ENCODE data around the gene SKP2. TPM values are rescaled to one million over a fixed set of nuclear protein-coding genes. Genes with fewer than 3 reads are reported as not detected.
A peak's percentile ranks its signal among the peaks of the same experiment; 100 is the strongest.

The SKP2 gene
- total RNA-seq, 2 donors from 2014 or later, result 10.4 to 10.8 TPM

DNA sequence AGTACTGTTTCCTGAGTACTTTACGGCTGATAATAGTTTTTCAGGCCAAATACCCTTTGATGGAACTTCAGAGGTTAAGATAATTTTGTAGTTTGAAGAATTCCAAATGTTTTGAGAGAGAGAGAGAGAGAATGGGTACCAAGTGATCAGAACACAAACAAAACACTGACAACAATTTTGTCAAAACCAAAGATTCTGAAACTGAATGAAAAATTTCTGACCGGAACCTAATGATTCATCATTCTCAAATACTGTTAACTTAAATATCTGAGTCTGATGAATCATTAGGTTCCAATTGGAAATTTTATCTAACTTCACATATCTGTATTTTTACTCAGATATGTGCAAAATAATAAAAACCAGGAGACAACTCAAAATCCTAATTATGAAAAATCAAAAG lies 4.2 kb upstream of the SKP2 start:
- no peak overlapping the region for H3K4me3 Mint-ChIP-seq
- no peaks in the 10 kb centered on the region for H3K36me3 Mint-ChIP-seq (ENCODE audit: low read depth)
- no peaks in the 10 kb centered on the region for H3K9me3 ChIP-seq (ENCODE audit: control insufficient read depth, low read length, poor library complexity, severe bottlenecking)
- no peak overlapping the region for H3K27ac Mint-ChIP-seq
- no peak for ATAC-seq
- H3K4me1 Mint-ChIP-seq, result peaks cover 24% of the 10 kb centered on the region
- no peaks in the 10 kb centered on the region for H3K27me3 Mint-ChIP-seq
- no peak for DNase-seq

DNA sequence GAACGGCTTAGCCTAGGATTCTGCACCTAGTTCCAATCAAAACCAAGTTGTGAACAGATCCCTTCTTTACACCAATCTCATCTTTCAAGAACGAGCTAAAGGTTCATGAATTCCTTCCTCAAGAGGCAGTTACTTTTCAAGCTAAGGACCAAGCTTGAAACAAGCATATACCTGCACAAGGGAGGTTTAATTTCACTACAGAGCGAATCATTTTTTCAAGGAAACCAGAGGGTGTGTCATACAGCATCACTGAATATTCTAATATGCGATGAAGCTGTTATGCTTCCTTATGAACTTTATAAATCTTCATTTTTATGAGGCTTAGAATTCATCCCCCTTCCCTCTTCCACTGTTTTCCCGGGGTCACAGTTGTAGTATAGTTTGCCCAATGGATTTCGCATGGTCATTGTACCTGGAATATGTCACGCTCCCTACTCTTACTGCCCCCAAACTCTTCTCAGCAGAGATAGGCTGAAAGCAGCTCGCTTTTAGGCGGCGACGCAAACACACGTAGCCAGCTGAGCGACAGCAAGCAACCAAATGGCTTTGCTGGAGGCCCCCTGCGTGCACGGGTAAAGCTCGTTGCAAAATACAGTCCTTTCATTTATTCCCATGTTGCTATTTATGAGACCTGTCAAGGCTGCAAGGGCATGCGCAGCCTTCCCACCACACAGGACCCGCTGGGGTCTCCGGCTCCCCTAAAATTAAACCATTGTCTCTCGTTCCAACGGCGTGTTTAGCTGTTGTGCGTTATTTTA lies 1.1 kb upstream of the SKP2 start:
- H3K4me1 Mint-ChIP-seq, result peaks cover 35% of the 10 kb centered on the region
- ATAC-seq (peak; percentile 10), DNase-seq (peak; percentile 14 to 18 (median 17))
- H3K27ac Mint-ChIP-seq, result peak overlapping the region; percentile 90
- H3K36me3 Mint-ChIP-seq (ENCODE audit: low read depth), result peaks cover 7% of the 10 kb centered on the region
- H3K27me3 Mint-ChIP-seq, result no peaks in the 10 kb centered on the region
- H3K9me3 ChIP-seq (ENCODE audit: control insufficient read depth, low read length, poor library complexity, severe bottlenecking), result no peaks in the 10 kb centered on the region
- H3K4me3 Mint-ChIP-seq, result peak overlapping the region; percentile 96

DNA sequence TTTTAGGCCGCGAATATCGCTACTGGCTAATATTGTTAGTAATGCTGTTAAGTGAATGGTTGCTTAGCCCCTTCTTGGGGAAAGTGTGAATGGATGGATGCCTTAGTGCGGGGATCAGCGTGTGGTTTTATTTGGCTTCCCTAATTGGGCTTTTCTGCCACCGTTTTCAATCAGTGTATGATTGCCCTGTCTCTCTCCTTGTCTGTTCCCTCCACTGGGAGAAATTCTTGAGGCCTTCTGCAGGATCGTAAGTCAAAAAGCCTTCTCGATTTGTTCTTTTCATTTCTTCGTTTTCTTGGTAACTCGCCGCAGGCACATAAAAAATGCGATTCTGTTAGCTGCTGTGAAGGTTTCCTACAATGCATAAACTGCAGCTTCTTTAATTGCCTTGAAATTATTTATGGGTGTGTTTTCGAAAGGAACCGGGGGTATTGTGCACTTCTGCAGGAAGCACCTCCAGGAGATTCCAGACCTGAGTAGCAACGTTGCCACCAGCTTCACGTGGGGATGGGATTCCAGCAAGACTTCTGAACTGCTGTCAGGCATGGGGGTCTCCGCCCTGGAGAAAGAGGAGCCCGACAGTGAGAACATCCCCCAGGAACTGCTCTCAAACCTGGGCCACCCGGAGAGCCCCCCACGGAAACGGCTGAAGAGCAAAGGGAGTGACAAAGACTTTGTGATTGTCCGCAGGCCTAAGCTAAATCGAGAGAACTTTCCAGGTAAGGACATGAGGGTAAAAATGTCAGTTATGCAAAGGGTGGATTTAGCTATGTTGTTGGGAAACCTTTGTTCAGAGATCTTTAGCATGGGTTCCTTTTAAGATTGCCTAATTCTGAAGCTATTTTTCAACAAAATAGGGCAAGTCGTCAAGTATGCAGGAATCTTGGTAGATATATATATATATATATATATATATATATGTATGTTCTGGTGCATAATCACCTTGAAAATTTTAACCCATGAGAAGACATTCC lies 700 bp downstream of the SKP2 start:
- peaks cover 7% of the 10 kb centered on the region for H3K36me3 Mint-ChIP-seq (ENCODE audit: low read depth)
- DNase-seq (no peak), ATAC-seq (no peak)
- H3K9me3 ChIP-seq (ENCODE audit: control insufficient read depth, low read length, poor library complexity, severe bottlenecking), result no peaks in the 10 kb centered on the region
- H3K4me1 Mint-ChIP-seq, result peaks cover 32% of the 10 kb centered on the region
- H3K27me3 Mint-ChIP-seq, result no peaks in the 10 kb centered on the region
- peak overlapping the region; percentile 96 for H3K4me3 Mint-ChIP-seq
- H3K27ac Mint-ChIP-seq, result peak overlapping the region; percentile 90

DNA sequence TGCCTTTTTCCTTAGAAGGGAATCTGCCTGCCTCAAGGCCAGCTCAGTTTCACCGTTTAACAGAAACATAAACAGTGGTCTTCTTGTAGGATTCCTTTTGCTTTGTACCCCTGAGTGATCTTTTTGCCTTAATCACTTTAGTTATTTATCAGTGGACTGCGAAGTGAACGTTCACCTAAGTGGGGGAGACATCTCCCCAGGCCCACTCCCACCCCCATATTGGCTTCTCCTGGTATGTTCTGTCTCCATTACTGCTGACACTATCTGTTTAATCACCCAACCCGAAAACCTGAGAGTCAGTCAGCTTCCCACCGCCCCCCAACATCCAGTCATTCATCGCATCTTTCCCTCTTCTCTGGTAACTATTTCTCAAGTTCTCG lies 1.4 kb downstream of the SKP2 start:
- no peak overlapping the region for H3K27ac Mint-ChIP-seq
- DNase-seq (no peak), ATAC-seq (no peak)
- peaks cover 7% of the 10 kb centered on the region for H3K36me3 Mint-ChIP-seq (ENCODE audit: low read depth)
- H3K27me3 Mint-ChIP-seq, result no peaks in the 10 kb centered on the region
- no peaks in the 10 kb centered on the region for H3K9me3 ChIP-seq (ENCODE audit: control insufficient read depth, low read length, poor library complexity, severe bottlenecking)
- peak overlapping the region; percentile 77 for H3K4me3 Mint-ChIP-seq
- peaks cover 33% of the 10 kb centered on the region for H3K4me1 Mint-ChIP-seq

DNA sequence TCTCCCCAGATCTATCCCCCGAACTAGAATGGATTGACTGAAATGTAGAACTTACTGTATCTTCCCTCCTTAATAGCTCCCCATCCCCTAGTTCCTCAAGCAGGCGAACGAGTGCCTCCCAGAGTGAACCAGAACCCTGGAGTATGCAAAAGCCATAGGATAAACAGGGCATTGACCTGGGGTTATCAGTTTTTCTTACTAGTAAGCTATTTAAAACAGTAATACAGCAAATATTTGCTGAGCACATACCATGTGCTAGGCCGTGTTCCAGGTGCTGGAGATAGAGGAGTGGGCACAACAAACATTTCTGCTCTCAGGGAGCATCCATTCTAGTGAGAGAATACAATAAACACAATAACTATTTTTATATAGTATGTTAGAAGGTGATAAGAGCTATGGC lies 1.8 kb downstream of the SKP2 start:
- DNase-seq, result no peak
- H3K9me3 ChIP-seq (ENCODE audit: control insufficient read depth, low read length, poor library complexity, severe bottlenecking), result no peaks in the 10 kb centered on the region
- Mint-ChIP-seq H3K27me3 (no peaks in the 10 kb centered on the region), H3K27ac (peak overlapping the region; percentile 6), H3K36me3 (ENCODE audit: low read depth) (peaks cover 7% of the 10 kb centered on the region), H3K4me3 (peak overlapping the region; percentile 77), H3K4me1 (peaks cover 35% of the 10 kb centered on the region)
- ATAC-seq, result no peak

DNA sequence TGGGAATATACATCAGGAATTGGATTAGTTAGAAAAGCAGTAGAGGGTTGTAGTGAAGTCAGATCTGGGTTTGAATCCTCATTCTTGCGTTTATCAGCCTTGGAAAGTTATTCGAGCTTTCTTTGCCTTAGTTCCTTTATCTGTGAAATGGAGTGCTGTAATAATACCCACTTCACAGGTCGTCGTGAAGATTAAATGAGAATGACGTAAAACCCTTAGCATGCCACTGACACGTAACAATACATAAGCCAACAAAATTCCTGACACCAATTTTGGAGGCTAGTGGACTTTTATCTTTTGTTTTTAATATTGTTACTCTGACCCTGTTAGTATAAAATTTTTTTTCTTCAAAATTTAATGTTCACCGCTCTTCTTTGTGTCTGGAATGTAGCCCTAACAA lies 3.4 kb downstream of the SKP2 start:
- H3K36me3 Mint-ChIP-seq (ENCODE audit: low read depth), result peaks cover 7% of the 10 kb centered on the region
- H3K9me3 ChIP-seq (ENCODE audit: control insufficient read depth, low read length, poor library complexity, severe bottlenecking), result no peaks in the 10 kb centered on the region
- peaks cover 44% of the 10 kb centered on the region for H3K4me1 Mint-ChIP-seq
- no peak overlapping the region for H3K27ac Mint-ChIP-seq
- ATAC-seq (no peak), DNase-seq (no peak)
- H3K27me3 Mint-ChIP-seq, result no peaks in the 10 kb centered on the region
- H3K4me3 Mint-ChIP-seq, result no peak overlapping the region

DNA sequence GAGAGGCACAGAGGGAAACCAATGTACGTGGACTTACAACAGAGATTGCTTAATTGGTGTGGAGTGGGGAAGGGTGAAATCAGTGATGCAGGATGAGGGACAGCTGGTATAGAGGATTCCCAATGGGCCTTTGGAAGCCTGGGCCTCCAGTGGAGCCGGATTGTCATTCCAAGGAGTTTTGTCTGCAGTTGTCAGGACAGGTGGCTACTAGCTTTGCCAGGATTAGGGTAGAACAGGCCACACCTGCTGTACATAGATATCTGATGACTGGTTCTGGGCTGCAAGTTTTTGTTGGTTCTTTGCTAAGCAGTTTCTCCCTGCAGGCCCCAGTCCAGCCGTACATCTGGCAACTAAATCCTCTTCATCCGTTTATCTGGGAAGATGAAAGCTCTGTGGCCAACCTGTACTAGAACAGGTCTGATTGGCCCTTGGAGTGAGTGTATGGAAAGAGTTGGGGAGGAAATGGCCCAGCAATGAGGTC lies 4.2 kb downstream of the SKP2 start:
- peaks cover 35% of the 10 kb centered on the region for H3K4me1 Mint-ChIP-seq
- no peak for ATAC-seq
- no peak for DNase-seq
- H3K9me3 ChIP-seq (ENCODE audit: control insufficient read depth, low read length, poor library complexity, severe bottlenecking), result no peaks in the 10 kb centered on the region
- no peak overlapping the region for H3K27ac Mint-ChIP-seq
- no peaks in the 10 kb centered on the region for H3K27me3 Mint-ChIP-seq
- H3K4me3 Mint-ChIP-seq, result no peak overlapping the region
- H3K36me3 Mint-ChIP-seq (ENCODE audit: low read depth), result peaks cover 7% of the 10 kb centered on the region

DNA sequence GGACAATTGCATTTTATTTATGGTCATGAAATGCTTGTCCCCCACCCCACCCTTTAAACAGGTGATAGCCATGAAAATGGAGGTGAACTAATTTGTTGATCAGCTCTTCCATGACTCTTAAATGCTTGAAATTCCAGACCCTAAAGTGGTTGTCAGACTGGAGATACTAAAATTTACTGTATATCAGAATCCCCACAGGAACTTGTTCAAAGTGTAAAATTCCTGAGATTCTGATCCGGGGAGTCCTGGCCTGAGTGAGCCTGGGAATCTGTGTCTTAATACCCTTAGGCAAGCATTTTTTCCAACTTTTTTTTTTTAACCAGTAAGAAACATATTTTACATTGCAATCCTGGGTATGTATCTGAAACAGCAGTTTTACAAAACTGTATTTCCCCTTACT lies 4.7 kb downstream of the SKP2 start:
- ATAC-seq, result no peak
- no peak overlapping the region for H3K27ac Mint-ChIP-seq
- H3K4me1 Mint-ChIP-seq, result peaks cover 35% of the 10 kb centered on the region
- no peak overlapping the region for H3K4me3 Mint-ChIP-seq
- no peaks in the 10 kb centered on the region for H3K27me3 Mint-ChIP-seq
- no peaks in the 10 kb centered on the region for H3K9me3 ChIP-seq (ENCODE audit: control insufficient read depth, low read length, poor library complexity, severe bottlenecking)
- H3K36me3 Mint-ChIP-seq (ENCODE audit: low read depth), result peaks cover 7% of the 10 kb centered on the region
- no peak for DNase-seq

DNA sequence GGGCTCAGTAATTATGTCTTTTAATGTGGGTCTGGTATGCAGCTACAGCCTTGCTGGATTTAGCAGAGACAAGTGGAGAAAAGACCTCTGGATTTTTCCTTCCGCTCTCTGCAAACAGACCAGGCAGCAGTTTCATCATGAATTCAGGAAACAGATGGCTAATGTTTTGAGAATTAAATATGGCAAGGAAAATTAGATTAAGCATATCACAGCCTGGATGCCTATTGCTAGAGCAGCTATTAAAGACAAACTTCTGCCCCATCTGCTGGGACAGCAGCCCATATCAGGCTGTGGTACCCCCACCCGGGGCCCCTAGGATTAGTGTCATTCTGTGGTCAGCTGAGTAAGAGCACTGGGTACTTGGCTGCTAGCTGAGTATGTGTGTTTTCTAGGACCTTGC lies 6.2 kb downstream of the SKP2 start:
- no peak overlapping the region for H3K4me3 Mint-ChIP-seq
- no peak overlapping the region for H3K27ac Mint-ChIP-seq
- H3K9me3 ChIP-seq (ENCODE audit: control insufficient read depth, low read length, poor library complexity, severe bottlenecking), result no peaks in the 10 kb centered on the region
- H3K36me3 Mint-ChIP-seq (ENCODE audit: low read depth), result peaks cover 13% of the 10 kb centered on the region
- no peak for DNase-seq
- peaks cover 30% of the 10 kb centered on the region for H3K4me1 Mint-ChIP-seq
- no peaks in the 10 kb centered on the region for H3K27me3 Mint-ChIP-seq
- ATAC-seq, result no peak

DNA sequence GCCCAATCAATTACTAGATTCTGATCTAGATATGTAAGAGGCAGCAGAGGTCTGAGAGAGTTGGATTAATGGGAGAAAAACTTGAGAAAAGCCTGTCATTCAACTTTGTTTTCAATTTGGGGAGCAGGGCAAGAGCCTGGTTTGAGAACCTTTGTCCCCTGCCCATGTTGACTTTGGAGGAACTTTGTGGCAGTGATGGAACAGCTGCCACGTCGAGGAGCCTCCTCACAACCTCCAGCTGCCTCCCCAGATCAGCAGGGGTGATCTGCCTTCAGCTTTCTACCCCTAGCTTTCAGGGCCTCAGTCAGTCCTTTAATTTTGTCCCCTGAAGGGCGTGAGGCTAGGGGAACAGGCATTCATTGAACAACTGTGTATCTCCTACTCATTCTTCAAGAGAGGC lies 8.7 kb downstream of the SKP2 start:
- Mint-ChIP-seq H3K4me1 (peaks cover 24% of the 10 kb centered on the region), H3K27ac (no peak overlapping the region), H3K36me3 (ENCODE audit: low read depth) (peaks cover 10% of the 10 kb centered on the region), H3K4me3 (no peak overlapping the region), H3K27me3 (no peaks in the 10 kb centered on the region)
- ATAC-seq (no peak), DNase-seq (no peak)
- H3K9me3 ChIP-seq (ENCODE audit: control insufficient read depth, low read length, poor library complexity, severe bottlenecking), result no peaks in the 10 kb centered on the region

DNA sequence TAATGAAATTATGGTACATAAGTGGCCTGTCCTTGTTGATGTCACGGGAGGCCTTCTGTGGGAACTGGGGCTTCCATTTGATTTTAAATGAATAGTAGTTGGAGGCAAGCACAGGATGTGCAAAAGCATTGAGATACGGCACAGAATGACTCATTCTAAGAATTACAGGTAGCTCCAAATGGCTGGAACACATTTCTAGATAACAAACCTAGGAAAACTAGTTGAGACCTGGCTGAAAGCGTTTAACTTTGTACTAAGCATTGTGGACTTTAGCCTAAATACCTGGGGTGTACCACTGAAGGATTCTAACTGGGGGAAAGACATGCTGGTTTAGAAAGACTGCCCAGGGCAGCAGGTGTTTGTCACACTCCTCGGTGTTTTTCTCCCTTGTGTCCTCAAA lies 9.4 kb downstream of the SKP2 start:
- no peak overlapping the region for H3K27ac Mint-ChIP-seq
- no peak for DNase-seq
- no peak for ATAC-seq
- H3K9me3 ChIP-seq (ENCODE audit: control insufficient read depth, low read length, poor library complexity, severe bottlenecking), result no peaks in the 10 kb centered on the region
- no peaks in the 10 kb centered on the region for H3K27me3 Mint-ChIP-seq
- H3K4me1 Mint-ChIP-seq, result peaks cover 24% of the 10 kb centered on the region
- peaks cover 10% of the 10 kb centered on the region for H3K36me3 Mint-ChIP-seq (ENCODE audit: low read depth)
- H3K4me3 Mint-ChIP-seq, result no peak overlapping the region

DNA sequence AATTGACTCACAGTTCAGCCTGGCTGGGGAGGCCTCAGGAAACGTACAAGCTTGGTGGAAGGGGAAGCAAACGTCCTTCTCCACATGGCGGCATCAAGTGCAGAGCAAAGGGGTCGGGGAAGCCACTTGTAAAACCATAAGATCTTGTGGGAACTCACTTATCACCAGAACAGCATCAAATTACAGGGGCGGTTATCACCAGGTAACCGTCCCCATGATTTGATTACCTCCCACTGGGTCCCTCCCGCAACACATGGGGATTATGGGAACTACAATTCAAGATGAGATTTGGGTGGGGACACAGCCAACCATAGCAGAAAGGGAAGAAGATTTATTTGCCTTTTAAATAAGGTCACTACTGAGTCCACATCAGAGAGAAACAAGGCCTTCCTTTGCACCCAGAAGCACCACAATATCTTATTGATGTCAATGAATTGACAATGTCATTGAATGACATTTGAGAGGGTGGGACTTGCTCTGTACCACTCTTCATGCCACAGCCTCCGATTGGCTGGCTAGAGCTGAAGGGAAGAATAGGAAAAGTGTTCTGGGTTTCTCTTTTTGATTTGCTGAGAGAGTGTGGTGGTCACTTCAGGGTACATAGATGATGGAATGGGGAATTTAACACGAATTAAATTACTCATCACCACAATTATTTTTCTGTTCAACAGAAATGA lies 11.0 kb downstream of the SKP2 start:
- H3K9me3 ChIP-seq (ENCODE audit: control insufficient read depth, low read length, poor library complexity, severe bottlenecking), result no peaks in the 10 kb centered on the region
- Mint-ChIP-seq H3K4me3 (no peak overlapping the region), H3K27ac (no peak overlapping the region), H3K27me3 (no peaks in the 10 kb centered on the region), H3K36me3 (ENCODE audit: low read depth) (peaks cover 16% of the 10 kb centered on the region), H3K4me1 (peaks cover 26% of the 10 kb centered on the region)
- no peak for DNase-seq
- ATAC-seq, result no peak

DNA sequence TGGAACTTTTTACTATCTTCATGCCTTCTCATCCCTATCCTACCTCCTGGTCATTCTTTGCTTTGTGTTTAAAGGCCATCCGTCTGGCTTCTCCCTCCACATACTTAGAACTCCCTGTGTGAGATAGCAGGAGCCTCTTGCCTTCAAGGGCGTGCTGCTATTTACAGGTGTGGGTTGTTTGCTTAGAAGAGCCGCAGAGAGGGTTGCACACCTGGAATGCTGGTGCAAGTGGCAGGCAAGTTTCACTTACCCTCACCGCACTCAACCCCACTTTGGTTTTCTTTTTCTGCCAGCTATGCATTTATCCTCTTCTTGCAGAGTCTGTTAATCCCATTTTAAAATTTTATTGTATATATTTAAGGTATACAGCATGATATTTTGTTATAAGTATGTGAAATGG lies 12.6 kb downstream of the SKP2 start:
- Mint-ChIP-seq H3K4me3 (no peak overlapping the region), H3K27ac (no peak overlapping the region), H3K4me1 (peaks cover 29% of the 10 kb centered on the region), H3K36me3 (ENCODE audit: low read depth) (peaks cover 16% of the 10 kb centered on the region), H3K27me3 (no peaks in the 10 kb centered on the region)
- no peaks in the 10 kb centered on the region for H3K9me3 ChIP-seq (ENCODE audit: control insufficient read depth, low read length, poor library complexity, severe bottlenecking)
- ATAC-seq (no peak), DNase-seq (no peak)

All from T-helper 17 cell (primary cell).